Sigmoid colon (tissue), 7 donors: ENCODE results near the gene USP46. TPM values are rescaled to one million over a fixed set of nuclear protein-coding genes. Genes with fewer than 3 reads are reported as not detected.

ENCODE experiments used
- DNase-seq: peaks from one replicate; pipeline ENCODE4 v3.0.0-alpha.2; 2019
- H3K27ac ChIP-seq, 4 donors: fragments of 200-600 bp; sonication (generic); one replicate each; pipeline ENCODE4 v1.5.1; 2016 to 2019; ENCODE audit warnings: mild to moderate bottlenecking in 1 of 4
- H3K27me3 ChIP-seq, 3 donors: fragments of 200-600 bp; sonication (generic); one replicate each; pipeline ENCODE4 v1.5.1; 2019; ENCODE audit warnings: mild to moderate bottlenecking in 1 of 3
- H3K36me3 ChIP-seq, 4 donors: fragments of 200-600 bp; sonication (generic); one replicate each; pipeline ENCODE4 v1.5.1; 2016 to 2019
- H3K4me1 ChIP-seq, 4 donors: fragments of 200-600 bp; sonication (generic); one replicate each; pipeline ENCODE4 v1.5.1; 2017 to 2019
- H3K4me3 ChIP-seq, 4 donors: fragments of 200-600 bp; sonication (generic); one replicate each; pipeline ENCODE4 v1.5.1; 2017 to 2019; ENCODE audit warnings: mild to moderate bottlenecking in 2 of 4, moderate library complexity in 1 of 4
- H3K9me3 ChIP-seq, 4 donors: fragments of 200-600 bp in 3 of 4; sonication (generic) in 3 of 4; one replicate each; pipeline versions ENCODE4 v1.5.1 to v1.6.1; 2013 to 2019
- EP300 ChIP-seq, 4 donors: sonication (generic); formaldehyde crosslinking; IDR thresholded peaks; one replicate each; pipeline ENCODE4 v1.6.1; 2017; ENCODE audit warnings: antibody characterized with exemption in 4 of 4
- POLR2A ChIP-seq, 2 donors: fragments of 450-650 bp; IDR thresholded peaks; one replicate each; pipeline ENCODE4 v1.6.1; 2016; ENCODE audit warnings: antibody characterized with exemption in 2 of 2, mild to moderate bottlenecking in 2 of 2, moderate library complexity in 2 of 2
- POLR2AphosphoS5 ChIP-seq, 4 donors: sonication (generic); formaldehyde crosslinking; IDR thresholded peaks; one replicate each; pipeline ENCODE4 v1.6.1; 2017; ENCODE audit warnings: antibody characterized with exemption in 4 of 4
- WGBS, 2 donors: extraction: QIAGEN DNeasy Blood & Tissue Kit; methylation state at CpG; one replicate each; pipeline ENCODE4 v1.1.7; 2013; 5-methylcytosine and 5-hydroxymethylcytosine counted together
- intact Hi-C: fragments of 100-400 bp; cut with DNase I; formaldehyde crosslinking; loops from one replicate; pipeline ENCODE4 v1.15.1; 2023
- polyA plus RNA-seq, 3 donors: library from polyadenylated mRNA; stranded (reverse); fragments of 200-250 nt; gene quantifications; one replicate each; pipeline ENCODE4 v1.2.3, GENCODE V29; 2013
- total RNA-seq, 4 donors: library from RNA; depleted of rRNA; stranded (reverse); fragments of >200 nt; gene quantifications; one replicate each; pipeline ENCODE4 v1.1.0, GENCODE V29; 2016
- TF ChIP-seq, protein P1 (sequence below), 4 experiments: fragments of 450-650 bp in 3 of 4; fragments of 200-600 bp in 1 of 4; IDR thresholded peaks; one replicate each; pipeline ENCODE4 v1.5.1; 2016 to 2019; ENCODE audit warnings: antibody characterized with exemption in 4 of 4, mild to moderate bottlenecking in 3 of 4, moderate library complexity in 2 of 4
- donor health status: healthy with polysubstance abuse.
- donor health status: Bipolar disorder and iron deficiency.
- donor health status: healthy.

The USP46 gene
- total and polyA plus RNA-seq, 7 donors: 3.3 to 9.1 (median 5.0) TPM

DNA sequence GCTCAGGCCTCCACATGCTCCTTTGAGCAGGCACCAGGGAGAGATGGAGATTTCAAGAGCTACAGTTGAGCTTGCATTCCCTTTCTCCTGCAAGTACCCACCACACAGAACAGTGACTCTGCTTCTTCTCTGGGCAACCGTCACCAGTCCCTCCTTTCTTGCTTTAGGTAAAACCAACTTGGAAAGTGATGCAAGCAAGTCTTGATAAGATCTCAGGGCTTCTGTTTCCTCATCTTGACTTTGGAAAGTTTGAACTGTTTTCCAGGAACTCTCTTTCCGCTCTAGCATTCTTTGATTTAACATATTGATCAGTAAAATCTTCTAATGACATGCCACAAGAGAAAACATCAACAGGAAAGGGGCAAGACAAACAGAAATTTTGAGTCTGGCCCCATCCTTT is 73.7 kb downstream of the USP46 start:
- DNase-seq: no peak
- H3K27me3 ChIP-seq: no peaks in the 10 kb centered on the region
- intact Hi-C loops: no loop called here
- no peaks in the 10 kb centered on the region for H3K4me1 ChIP-seq
- no peak overlapping the region for H3K27ac ChIP-seq
- WGBS, 2 donors: 90 to 91% methylated on average over 2 of the region's 2 CpGs
- H3K4me3 ChIP-seq: no peak overlapping the region
- no peak for TF ChIP-seq POLR2A (IDR thresholded peaks at IDR 0.05)
- TF ChIP-seq EP300 (IDR thresholded peaks at IDR 0.05): no peak
- no peak for TF ChIP-seq POLR2AphosphoS5 (IDR thresholded peaks at IDR 0.05)
- TF ChIP-seq, protein P1, sequence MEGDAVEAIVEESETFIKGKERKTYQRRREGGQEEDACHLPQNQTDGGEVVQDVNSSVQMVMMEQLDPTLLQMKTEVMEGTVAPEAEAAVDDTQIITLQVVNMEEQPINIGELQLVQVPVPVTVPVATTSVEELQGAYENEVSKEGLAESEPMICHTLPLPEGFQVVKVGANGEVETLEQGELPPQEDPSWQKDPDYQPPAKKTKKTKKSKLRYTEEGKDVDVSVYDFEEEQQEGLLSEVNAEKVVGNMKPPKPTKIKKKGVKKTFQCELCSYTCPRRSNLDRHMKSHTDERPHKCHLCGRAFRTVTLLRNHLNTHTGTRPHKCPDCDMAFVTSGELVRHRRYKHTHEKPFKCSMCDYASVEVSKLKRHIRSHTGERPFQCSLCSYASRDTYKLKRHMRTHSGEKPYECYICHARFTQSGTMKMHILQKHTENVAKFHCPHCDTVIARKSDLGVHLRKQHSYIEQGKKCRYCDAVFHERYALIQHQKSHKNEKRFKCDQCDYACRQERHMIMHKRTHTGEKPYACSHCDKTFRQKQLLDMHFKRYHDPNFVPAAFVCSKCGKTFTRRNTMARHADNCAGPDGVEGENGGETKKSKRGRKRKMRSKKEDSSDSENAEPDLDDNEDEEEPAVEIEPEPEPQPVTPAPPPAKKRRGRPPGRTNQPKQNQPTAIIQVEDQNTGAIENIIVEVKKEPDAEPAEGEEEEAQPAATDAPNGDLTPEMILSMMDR (IDR thresholded peaks at IDR 0.05): no peak
- no peaks in the 10 kb centered on the region for H3K36me3 ChIP-seq
- no peaks in the 10 kb centered on the region for H3K9me3 ChIP-seq

DNA sequence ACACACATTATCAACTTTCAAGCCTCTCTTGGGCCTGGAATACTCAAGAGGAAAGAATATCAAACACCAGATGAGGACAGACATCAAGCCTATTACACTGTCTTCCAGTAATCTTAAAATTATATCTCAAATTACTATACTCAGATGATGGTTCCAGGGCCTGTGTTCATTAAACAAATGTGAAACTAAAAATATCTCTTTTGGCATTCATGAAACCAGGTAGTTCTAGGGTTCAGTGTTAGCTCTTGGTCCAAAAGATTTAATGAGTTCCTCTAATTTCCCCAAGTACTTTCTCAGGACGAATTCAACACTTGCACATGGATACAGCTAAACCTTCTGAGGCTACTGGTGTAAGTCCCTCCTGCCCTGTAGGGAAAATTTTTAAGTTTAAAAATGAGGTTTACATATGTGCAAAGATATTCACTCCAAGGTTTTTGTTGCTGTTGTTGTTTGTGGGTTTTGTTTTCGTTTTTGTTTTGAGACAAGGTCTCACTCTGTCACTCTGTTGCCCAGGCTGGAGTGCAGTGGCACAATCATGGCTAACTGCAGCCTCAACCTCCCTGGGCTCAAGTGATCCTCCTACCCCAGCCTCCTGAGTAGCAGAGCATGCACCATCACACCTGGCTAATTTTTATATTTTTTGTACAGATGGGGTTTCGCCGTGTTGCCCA is 79.4 kb downstream of the USP46 start:
- Histone ChIP-seq H3K27me3 (no peaks in the 10 kb centered on the region), H3K36me3 (no peaks in the 10 kb centered on the region), H3K4me3 (no peak overlapping the region), H3K4me1 (no peaks in the 10 kb centered on the region), H3K9me3 (no peaks in the 10 kb centered on the region), H3K27ac (no peak overlapping the region)
- intact Hi-C loops: no loop called here
- DNase-seq: no peak
- TF ChIP-seq POLR2AphosphoS5 (IDR thresholded peaks at IDR 0.05) (no peak), EP300 (IDR thresholded peaks at IDR 0.05) (no peak), POLR2A (IDR thresholded peaks at IDR 0.05) (no peak)
- TF ChIP-seq, protein P1 (IDR thresholded peaks at IDR 0.05): no peak
- WGBS, 2 donors: 88 to 89% methylated on average over 4 of the region's 4 CpGs

DNA sequence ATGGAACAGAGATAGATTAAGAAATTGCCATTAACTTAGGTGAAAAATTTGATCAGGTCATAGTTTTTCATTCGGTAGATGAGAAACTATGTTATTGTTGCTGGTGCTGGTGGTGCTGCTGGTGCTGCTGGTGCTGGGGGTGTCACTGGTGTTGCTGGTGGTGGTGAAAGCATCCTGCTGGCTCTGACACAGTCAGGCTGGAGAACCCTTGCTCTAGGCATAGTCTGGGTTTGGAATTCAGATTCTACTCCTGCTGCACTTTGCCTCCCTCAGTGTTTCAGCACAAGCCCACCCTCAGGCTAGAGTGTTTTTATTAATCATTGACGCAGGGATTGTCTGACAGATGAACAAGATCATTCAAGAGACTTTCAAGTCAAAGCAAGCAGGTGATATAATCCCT is 80.2 kb downstream of the USP46 start:
- no peak for DNase-seq
- no peak for TF ChIP-seq POLR2AphosphoS5 (IDR thresholded peaks at IDR 0.05)
- TF ChIP-seq, protein P1 (IDR thresholded peaks at IDR 0.05): no peak
- TF ChIP-seq POLR2A (IDR thresholded peaks at IDR 0.05): no peak
- TF ChIP-seq EP300 (IDR thresholded peaks at IDR 0.05): no peak
- no peaks in the 10 kb centered on the region for H3K27me3 ChIP-seq
- H3K4me3 ChIP-seq: no peak overlapping the region
- H3K4me1 ChIP-seq: peaks cover 0 to 2% (median under 1%) of the 10 kb centered on the region in 4 donors
- WGBS, 2 donors: 98% methylated on average over 2 of the region's 2 CpGs
- no peaks in the 10 kb centered on the region for H3K36me3 ChIP-seq
- H3K27ac ChIP-seq: no peak overlapping the region
- intact Hi-C loops: no loop called here
- no peaks in the 10 kb centered on the region for H3K9me3 ChIP-seq

DNA sequence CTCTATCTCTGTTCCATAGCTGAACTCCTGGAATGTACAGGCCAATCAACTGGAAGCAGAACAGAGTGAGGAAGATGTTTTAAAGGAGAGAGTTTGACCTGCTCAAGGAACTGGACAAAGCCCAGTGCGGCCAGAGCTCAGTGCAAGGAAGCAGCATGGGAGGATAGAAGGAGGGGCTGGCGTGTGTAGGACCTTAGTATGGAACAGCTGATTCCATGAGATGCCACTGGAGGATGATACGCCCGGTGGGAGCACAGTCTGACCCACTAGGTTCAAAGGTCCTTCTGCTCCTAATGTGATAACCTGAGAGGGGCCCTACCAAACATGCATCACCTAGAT is 81.5 kb downstream of the USP46 start:
- H3K4me3 ChIP-seq: no peak overlapping the region
- H3K27me3 ChIP-seq: no peaks in the 10 kb centered on the region
- H3K36me3 ChIP-seq: no peaks in the 10 kb centered on the region
- peaks cover 0 to 9% (median 7%) of the 10 kb centered on the region in 4 donors for H3K4me1 ChIP-seq
- no peaks in the 10 kb centered on the region for H3K9me3 ChIP-seq
- no peak for TF ChIP-seq EP300 (IDR thresholded peaks at IDR 0.05)
- TF ChIP-seq POLR2A (IDR thresholded peaks at IDR 0.05): no peak
- TF ChIP-seq, protein P1 (IDR thresholded peaks at IDR 0.05): no peak
- no peak for TF ChIP-seq POLR2AphosphoS5 (IDR thresholded peaks at IDR 0.05)
- no peak overlapping the region for H3K27ac ChIP-seq
- intact Hi-C loops: no loop called here
- WGBS, 2 donors: 87 to 94% methylated on average over 4 of the region's 4 CpGs
- no peak for DNase-seq
